OCI-LY7 (cell line): ENCODE results near the gene H2BK1.

ENCODE experiments used
- CTCF ChIP-seq: fragments of 200-600 bp; sonication (generic); conservative IDR thresholded peaks from 2 replicates; pipeline ENCODE4 v1.5.1; 2014; ENCODE audit warnings: mild to moderate bottlenecking, antibody characterized with exemption, low read length, moderate library complexity, mixed read lengths
- EZH2phosphoT487 ChIP-seq: fragments of 200-600 bp; sonication (generic); IDR thresholded peaks from 2 replicates; pipeline ENCODE4 v1.6.1; 2018; ENCODE audit warnings: low read depth, borderline replicate concordance, mild to moderate bottlenecking, mixed run types, antibody characterized with exemption, low read length, moderate library complexity, mixed read lengths

GRCh38 chr7:151240942-151241754, 30.9 kb upstream of the H2BK1 start:
- TF ChIP-seq CTCF (no peak), EZH2phosphoT487 (no peak)
